Activated naive CD8-positive, alpha-beta T cell treated with anti-CD3 and anti-CD28 coated beads, Interleukin-2, amount 10 ng/mL, durations not matched to agents 7 days and 5 days (primary cell): ENCODE measurements around the gene MFAP4. TPM values are rescaled to one million over a fixed set of nuclear protein-coding genes. Genes with fewer than 3 reads are reported as not detected.

ENCODE experiments used
- ATAC-seq: fragments of 150-1000 bp; cut with Tn5 transposase; one replicate; pipeline ENCODE4 v1.10.0; 2021; ENCODE audit warnings: low read depth, moderate library complexity
- POLR2A ChIA-PET: fragments of 350-600 bp; sonication (Branson Sonifier 250); formaldehyde crosslinking; loops from one replicate; lab custom pipeline; 2021; ENCODE audit warnings: antibody characterized with exemption; lab: Charles Lee
- DNase-seq: peaks from one replicate; pipeline ENCODE4 v3.0.0; 2021
- H3K27ac Mint-ChIP-seq: one replicate; pipeline ENCODE4 v1.8.0; 2022; ENCODE audit warnings: mild to moderate bottlenecking, mixed read lengths
- H3K27me3 Mint-ChIP-seq: one replicate; pipeline ENCODE4 v1.8.0; 2022; ENCODE audit warnings: mild to moderate bottlenecking, moderate library complexity, mixed read lengths
- H3K36me3 Mint-ChIP-seq: one replicate; pipeline ENCODE4 v1.8.0; 2021; ENCODE audit warnings: mild to moderate bottlenecking, mixed read lengths
- H3K4me1 Mint-ChIP-seq: one replicate; pipeline ENCODE4 v1.8.0; 2021; ENCODE audit warnings: mixed read lengths
- H3K4me3 Mint-ChIP-seq: one replicate; pipeline ENCODE4 v1.8.0; 2022; ENCODE audit warnings: mild to moderate bottlenecking, moderate library complexity, mixed read lengths
- H3K9me3 Mint-ChIP-seq: one replicate; pipeline ENCODE4 v1.8.0; 2021; ENCODE audit warnings: mixed read lengths
- total RNA-seq, 2 experiments: library from RNA; stranded (reverse); gene quantifications; one replicate each; pipeline ENCODE4 v1.2.3, GENCODE V29; 2021

Gene MFAP4
- total RNA-seq, 2 experiments from 2014 or later = not detected

- DNase-seq (no peak), ATAC-seq (no peak)
- Mint-ChIP-seq H3K4me1 (no peaks in the 10 kb centered on the region), H3K27me3 (peaks cover 16% of the 10 kb centered on the region), H3K4me3 (no peak overlapping the region), H3K9me3 (no peaks in the 10 kb centered on the region), H3K36me3 (no peaks in the 10 kb centered on the region), H3K27ac (no peak overlapping the region)
- POLR2A ChIA-PET = no interaction called here
Observed at GRCh38 chr17:19343256-19343630, 43.7 kb downstream of the MFAP4 start.

DNA sequence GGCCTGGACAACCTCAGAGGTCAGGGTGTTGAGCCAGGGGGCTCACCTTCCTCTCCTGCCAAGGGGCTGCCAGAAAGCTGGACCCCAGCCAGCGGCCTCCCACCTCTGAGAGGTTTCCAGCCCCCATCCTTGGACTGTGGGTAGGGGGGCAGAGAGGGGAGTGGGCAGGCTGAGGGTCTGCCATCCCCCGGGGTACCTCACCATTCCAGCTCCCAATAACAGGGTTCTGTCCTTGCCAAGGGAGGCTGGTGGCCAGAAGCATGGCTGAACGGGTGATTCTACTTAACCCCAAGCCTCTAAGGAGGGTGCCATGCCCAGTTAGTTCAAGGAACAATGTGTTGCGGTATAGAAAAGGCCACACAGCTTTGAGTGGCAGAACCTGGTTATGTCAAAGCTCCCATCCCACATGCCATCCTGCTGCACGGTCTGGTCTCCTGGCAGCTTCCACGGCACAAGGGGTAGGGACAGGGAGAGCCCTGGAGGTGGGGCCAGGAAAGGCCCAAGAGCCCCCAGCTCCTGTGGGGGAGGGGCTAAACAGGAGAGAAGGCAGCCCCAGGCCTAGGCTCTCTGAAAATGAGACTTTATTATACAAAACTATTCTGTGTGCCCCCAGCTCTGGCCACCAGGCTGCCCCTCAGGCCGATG, 44.3 kb downstream of the MFAP4 start:
- POLR2A ChIA-PET = no interaction called here
- Mint-ChIP-seq H3K9me3 (no peaks in the 10 kb centered on the region), H3K27me3 (peaks cover 16% of the 10 kb centered on the region), H3K4me3 (no peak overlapping the region), H3K4me1 (no peaks in the 10 kb centered on the region), H3K27ac (no peak overlapping the region), H3K36me3 (no peaks in the 10 kb centered on the region)
- DNase-seq (no peak), ATAC-seq (no peak)

GRCh38 chr17:19341641-19342610, 45.1 kb downstream of the MFAP4 start:
- H3K4me3 Mint-ChIP-seq = no peak overlapping the region
- H3K27me3 Mint-ChIP-seq = peaks cover 20% of the 10 kb centered on the region
- no peaks in the 10 kb centered on the region for H3K36me3 Mint-ChIP-seq
- no peaks in the 10 kb centered on the region for H3K4me1 Mint-ChIP-seq
- H3K27ac Mint-ChIP-seq = no peak overlapping the region
- POLR2A ChIA-PET = no interaction called here
- DNase-seq = no peak
- H3K9me3 Mint-ChIP-seq = no peaks in the 10 kb centered on the region
- ATAC-seq = no peak

DNA sequence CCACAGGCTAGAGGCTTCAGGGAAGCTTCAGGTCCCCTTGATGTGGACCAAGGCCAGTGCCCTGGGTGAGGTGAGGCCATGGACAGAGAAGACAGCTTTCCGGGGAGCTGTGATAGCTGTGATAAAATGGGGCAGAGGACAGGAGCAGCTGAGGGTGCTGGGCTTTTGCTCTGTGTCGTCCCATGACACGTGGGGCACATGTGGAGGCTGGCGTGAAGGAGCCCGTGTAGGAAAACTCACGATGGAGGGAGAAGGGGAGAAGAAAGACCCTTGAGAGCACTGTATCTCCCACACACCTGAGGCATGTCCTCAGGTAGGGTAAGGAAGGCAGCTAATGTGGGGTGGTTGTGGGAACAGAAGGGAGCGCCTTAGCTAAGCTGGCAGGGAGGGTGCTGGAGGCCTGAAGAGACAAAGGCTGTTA, 45.8 kb downstream of the MFAP4 start:
- H3K36me3 Mint-ChIP-seq = no peaks in the 10 kb centered on the region
- H3K9me3 Mint-ChIP-seq = no peaks in the 10 kb centered on the region
- H3K4me1 Mint-ChIP-seq = no peaks in the 10 kb centered on the region
- POLR2A ChIA-PET = no interaction called here
- no peak for DNase-seq
- peaks cover 20% of the 10 kb centered on the region for H3K27me3 Mint-ChIP-seq
- no peak overlapping the region for H3K4me3 Mint-ChIP-seq
- no peak overlapping the region for H3K27ac Mint-ChIP-seq
- ATAC-seq = no peak

DNA sequence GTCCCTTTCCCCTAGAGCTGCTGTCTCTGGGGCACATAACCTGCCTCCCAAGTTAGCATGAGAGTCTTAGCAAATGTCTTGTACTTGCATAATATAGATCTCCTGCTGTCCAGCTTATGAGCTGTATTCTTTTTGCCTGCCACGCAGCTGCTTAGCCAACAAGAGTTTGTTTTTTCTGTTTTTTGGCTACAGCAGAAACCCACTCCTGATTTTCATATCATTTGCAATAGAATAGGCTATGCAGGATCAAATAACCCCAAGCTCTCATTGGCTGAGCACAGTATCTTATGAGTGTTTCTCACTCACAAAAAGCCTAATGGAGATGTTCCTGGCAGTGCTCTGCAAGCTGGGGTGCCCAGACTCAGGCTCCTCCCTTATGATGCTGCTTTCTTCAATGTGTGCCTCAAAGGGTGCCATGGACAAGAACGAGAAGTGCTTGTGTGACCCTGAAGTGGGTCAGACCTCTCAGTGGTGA, 47.6 kb downstream of the MFAP4 start:
- Mint-ChIP-seq H3K4me3 (no peak overlapping the region), H3K27ac (no peak overlapping the region), H3K9me3 (no peaks in the 10 kb centered on the region), H3K27me3 (peaks cover 23% of the 10 kb centered on the region), H3K4me1 (no peaks in the 10 kb centered on the region), H3K36me3 (no peaks in the 10 kb centered on the region)
- POLR2A ChIA-PET = interaction anchor here (0.7 kb wide), 1 partner anchor 36 kb away, joined by 3 read pairs; no protein-coding TSS in a partner anchor
- DNase-seq = no peak
- ATAC-seq = no peak

DNA sequence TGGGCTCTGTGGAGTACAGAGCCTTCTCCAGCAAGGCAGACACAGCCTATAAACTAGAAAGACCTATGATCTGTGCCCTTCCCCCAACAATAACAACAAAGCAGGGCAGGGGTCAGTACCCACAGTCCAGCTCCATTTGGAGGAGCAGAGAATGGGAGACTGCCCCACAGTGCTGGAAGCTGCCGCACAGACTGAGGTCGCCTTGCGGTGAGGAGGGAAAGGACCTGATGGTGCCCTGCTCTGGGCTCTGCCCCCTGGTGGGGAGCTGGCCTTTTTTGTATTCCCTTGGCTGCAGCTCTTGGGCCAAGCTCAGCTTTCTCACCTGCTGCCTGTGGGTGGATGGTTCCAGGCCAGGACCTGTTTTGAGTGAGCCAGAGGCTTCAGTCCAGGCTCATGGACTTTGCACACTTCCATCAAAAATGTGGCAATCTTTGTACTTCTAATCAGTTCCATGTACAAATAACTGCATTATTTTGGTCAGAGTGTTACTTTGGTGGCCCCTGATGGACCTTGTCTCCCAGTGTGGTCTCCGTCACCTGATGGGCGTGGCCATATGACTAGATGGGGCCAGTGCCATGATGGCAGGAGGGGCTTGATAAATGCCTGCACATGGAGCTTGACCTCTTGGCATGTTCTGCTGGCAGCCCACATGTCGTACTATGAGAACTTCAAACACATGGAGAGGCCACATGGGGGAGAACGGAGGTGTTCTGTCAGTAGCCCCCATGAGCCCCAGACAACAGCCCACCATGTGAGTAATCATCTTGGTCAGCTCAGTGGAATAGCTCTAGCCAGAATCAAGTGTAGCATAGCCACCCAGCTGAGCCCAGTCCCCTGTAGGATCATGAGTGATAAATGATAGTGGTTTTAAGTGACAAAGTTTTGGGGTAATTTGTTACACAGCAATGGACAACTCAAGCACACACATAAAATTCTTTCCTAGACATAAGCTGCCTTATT, 48.7 kb downstream of the MFAP4 start:
- Mint-ChIP-seq H3K9me3 (no peaks in the 10 kb centered on the region), H3K4me3 (no peak overlapping the region), H3K36me3 (no peaks in the 10 kb centered on the region), H3K27ac (no peak overlapping the region), H3K4me1 (no peaks in the 10 kb centered on the region), H3K27me3 (peaks cover 23% of the 10 kb centered on the region)
- ATAC-seq (peak; percentile 80), DNase-seq (peak; percentile 61)
- POLR2A ChIA-PET = no interaction called here

DNA sequence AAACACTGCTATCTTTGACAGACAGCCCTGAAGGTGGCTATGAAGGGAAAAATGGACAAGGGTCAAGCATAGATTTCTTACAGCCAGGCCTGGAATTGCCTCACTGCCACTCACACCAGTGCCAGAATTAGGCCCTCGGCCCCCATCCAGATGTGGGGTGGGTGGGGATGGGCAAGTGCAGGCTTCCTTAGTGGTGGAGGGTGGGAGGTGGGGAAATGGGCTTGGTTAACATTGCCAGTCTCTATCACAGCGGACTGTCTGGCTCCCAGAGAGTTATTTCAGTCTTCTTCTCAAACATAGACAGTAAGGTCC, 49.3 kb downstream of the MFAP4 start:
- ATAC-seq (peak; percentile 9), DNase-seq (no peak)
- Mint-ChIP-seq H3K9me3 (no peaks in the 10 kb centered on the region), H3K27me3 (peaks cover 23% of the 10 kb centered on the region), H3K4me3 (no peak overlapping the region), H3K4me1 (no peaks in the 10 kb centered on the region), H3K36me3 (no peaks in the 10 kb centered on the region), H3K27ac (no peak overlapping the region)
- POLR2A ChIA-PET = no interaction called here

- no peaks in the 10 kb centered on the region for H3K4me1 Mint-ChIP-seq
- DNase-seq (no peak), ATAC-seq (no peak)
- no peaks in the 10 kb centered on the region for H3K9me3 Mint-ChIP-seq
- H3K36me3 Mint-ChIP-seq = no peaks in the 10 kb centered on the region
- peaks cover 23% of the 10 kb centered on the region for H3K27me3 Mint-ChIP-seq
- peak overlapping the region; percentile 67 for H3K27ac Mint-ChIP-seq
- POLR2A ChIA-PET = no interaction called here
- no peak overlapping the region for H3K4me3 Mint-ChIP-seq
Observed at GRCh38 chr17:19336938-19337711, 49.9 kb downstream of the MFAP4 start.

DNA sequence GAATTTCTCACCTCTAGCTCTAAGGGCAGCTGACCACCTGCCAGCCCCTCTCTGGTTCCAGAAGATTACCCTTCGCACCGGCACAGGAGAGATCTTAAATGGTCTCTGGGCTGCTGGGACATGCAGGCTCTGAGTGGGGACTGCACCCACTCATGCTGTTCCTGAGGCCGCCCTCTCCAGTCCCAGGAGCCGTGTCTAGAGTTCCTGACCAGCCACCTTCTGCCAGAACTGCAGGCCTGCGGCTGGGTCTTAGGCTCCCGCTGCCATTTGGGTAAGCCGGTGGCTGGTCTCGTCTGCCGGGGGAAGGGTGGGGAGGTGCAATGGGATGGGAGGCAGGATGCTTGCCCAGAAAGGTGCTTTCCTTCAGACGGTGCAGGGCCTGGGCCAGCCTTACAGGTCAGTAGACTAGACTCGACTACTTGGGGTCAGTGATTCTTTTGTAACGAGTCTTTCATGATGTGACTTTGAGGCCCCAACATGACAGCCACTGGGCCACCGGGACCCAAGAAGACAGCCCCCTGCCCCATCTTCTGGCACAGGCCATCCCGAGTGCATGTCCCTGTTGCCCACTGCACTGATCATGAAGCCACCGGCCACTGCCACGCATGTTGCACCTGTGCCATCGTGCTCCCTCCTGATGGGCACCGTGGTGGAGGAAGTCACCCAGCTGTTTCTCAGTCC, 50.9 kb downstream of the MFAP4 start:
- peaks cover 19% of the 10 kb centered on the region for H3K27me3 Mint-ChIP-seq
- ATAC-seq (no peak), DNase-seq (no peak)
- no peaks in the 10 kb centered on the region for H3K9me3 Mint-ChIP-seq
- POLR2A ChIA-PET = no interaction called here
- H3K36me3 Mint-ChIP-seq = no peaks in the 10 kb centered on the region
- H3K4me1 Mint-ChIP-seq = no peaks in the 10 kb centered on the region
- no peak overlapping the region for H3K4me3 Mint-ChIP-seq
- H3K27ac Mint-ChIP-seq = no peak overlapping the region

DNA sequence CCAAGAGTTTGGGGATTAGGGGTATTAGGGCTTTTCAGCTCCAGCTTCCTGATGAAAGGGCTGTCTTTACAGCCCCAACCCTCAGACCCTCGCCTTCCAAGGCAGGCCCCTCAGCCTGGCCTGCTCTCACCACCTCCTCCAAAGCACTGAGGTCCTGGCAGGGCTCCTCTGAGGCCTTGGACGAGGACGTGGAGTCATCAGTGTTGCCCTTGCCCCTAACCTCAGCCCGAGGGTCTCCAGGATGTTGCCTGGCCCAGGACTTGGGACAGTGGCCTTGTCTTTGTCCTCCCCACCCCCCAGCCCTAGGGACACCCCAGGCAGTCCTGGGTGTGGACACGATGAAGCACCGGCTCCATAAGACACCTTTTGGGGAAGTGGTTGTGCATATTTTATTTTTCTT, 52.7 kb downstream of the MFAP4 start:
- Mint-ChIP-seq H3K9me3 (no peaks in the 10 kb centered on the region), H3K36me3 (no peaks in the 10 kb centered on the region), H3K27ac (no peak overlapping the region), H3K27me3 (peaks cover 15% of the 10 kb centered on the region), H3K4me1 (no peaks in the 10 kb centered on the region), H3K4me3 (no peak overlapping the region)
- POLR2A ChIA-PET = no interaction called here
- DNase-seq = no peak
- ATAC-seq = no peak

DNA sequence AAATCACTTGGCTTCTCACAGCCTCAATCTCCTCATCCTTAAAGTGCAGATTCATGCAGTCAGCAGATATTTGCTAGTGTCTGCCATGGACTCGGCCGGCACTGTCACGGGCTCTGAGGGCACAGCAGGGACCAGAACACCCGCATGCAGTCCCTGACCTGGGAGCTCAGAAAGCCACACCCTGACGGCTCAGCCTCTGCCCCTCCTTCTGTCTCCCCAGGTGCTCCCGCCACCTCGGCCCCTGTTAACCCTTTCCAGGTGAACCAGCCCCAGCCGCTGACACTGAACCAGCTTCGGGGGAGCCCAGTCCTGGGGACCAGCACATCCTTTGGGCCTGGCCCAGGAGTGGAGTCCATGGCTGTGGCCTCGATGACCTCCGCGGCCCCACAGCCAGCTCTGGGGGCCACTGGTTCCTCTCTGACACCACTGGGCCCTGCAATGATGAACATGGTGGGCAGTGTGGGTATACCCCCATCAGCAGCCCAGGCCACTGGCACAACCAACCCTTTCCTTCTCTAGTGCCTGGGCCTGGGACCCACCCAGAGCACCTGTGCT, 53.2 kb downstream of the MFAP4 start:
- H3K4me1 Mint-ChIP-seq = no peaks in the 10 kb centered on the region
- H3K36me3 Mint-ChIP-seq = no peaks in the 10 kb centered on the region
- H3K9me3 Mint-ChIP-seq = no peaks in the 10 kb centered on the region
- no peak overlapping the region for H3K4me3 Mint-ChIP-seq
- peaks cover 10% of the 10 kb centered on the region for H3K27me3 Mint-ChIP-seq
- ATAC-seq (no peak), DNase-seq (no peak)
- POLR2A ChIA-PET = interaction anchor here (0.6 kb wide), 1 partner anchor 377 kb away, joined by 3 read pairs; no protein-coding TSS in a partner anchor
- no peak overlapping the region for H3K27ac Mint-ChIP-seq
